ENCODE measurements around the gene CCNY.

DNA sequence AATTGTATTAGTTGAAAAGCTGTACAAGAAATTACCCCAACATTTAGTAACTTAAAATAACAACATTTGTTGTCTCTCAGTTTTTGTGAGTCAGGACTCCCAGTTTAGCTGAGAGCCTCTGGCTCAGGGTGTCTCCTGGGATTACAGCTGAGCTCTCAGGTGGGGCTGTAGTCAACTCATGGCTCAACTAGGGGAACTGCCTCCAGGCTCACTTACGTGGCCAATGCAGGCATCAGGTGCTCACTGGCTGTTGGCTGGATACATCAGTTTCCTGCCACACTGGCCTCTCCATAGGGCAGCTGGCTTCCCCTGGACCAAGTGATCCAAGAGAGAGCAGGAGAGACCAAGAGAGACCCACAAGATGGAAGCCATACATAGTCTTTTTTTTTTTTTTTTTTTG is 17.5 kb downstream of the CCNY start:
- TF ChIP-seq CTCF (IDR thresholded peaks at IDR 0.05): no peak
- TF ChIP-seq POLR2A (IDR thresholded peaks at IDR 0.05): no peak

Measured in suprapubic skin (tissue), 3 donors.